GM23248 (cell line): Measurements from ENCODE around the gene LRRC1. TPM values are rescaled to one million over a fixed set of nuclear protein-coding genes. Genes with fewer than 3 reads are reported as not detected.

Experiments used
- DNase-seq: peaks from one replicate; pipeline ENCODE4 v3.0.0-alpha.2; 2015
- H2AFZ ChIP-seq: fragments of 200-600 bp; sonication (generic); 2 replicates; pipeline ENCODE4 v1.6.1; 2016; ENCODE audit warnings: antibody characterized with exemption
- H3F3A ChIP-seq: fragments of 200-600 bp; sonication (generic); 2 replicates; pipeline ENCODE4 v1.6.1; 2016; ENCODE audit warnings: mild to moderate bottlenecking, antibody characterized with exemption, mixed run types; ENCODE audit not compliant: insufficient read depth
- H3K27ac ChIP-seq: fragments of 200-600 bp; sonication (generic); 2 replicates; pipeline ENCODE4 v1.5.1; 2016; ENCODE audit warnings: mild to moderate bottlenecking
- H3K27me3 ChIP-seq: fragments of 200-600 bp; sonication (generic); replicated peaks from 2 replicates; pipeline ENCODE4 v1.6.1; 2016; ENCODE audit warnings: mild to moderate bottlenecking; ENCODE audit not compliant: insufficient read depth
- H3K36me3 ChIP-seq: fragments of 200-600 bp; sonication (generic); 2 replicates; pipeline ENCODE4 v1.6.1; 2016; ENCODE audit warnings: low read depth, mild to moderate bottlenecking
- H3K4me1 ChIP-seq: fragments of 200-600 bp; sonication (generic); 2 replicates; pipeline ENCODE4 v1.6.1; 2016; ENCODE audit warnings: mild to moderate bottlenecking; ENCODE audit not compliant: insufficient read depth
- H3K4me2 ChIP-seq: fragments of 200-600 bp; sonication (generic); one replicate; pipeline ENCODE4 v1.6.1; 2016; ENCODE audit warnings: mild to moderate bottlenecking; ENCODE audit not compliant: unreplicated experiment
- H3K4me3 ChIP-seq: fragments of 200-600 bp; sonication (generic); 2 replicates; pipeline ENCODE4 v1.5.1; 2016; ENCODE audit warnings: mild to moderate bottlenecking
- H3K79me2 ChIP-seq: fragments of 200-600 bp; sonication (generic); 2 replicates; pipeline ENCODE4 v1.6.1; 2016; ENCODE audit warnings: mild to moderate bottlenecking; ENCODE audit not compliant: insufficient read depth
- H3K9ac ChIP-seq: fragments of 200-600 bp; sonication (generic); 2 replicates; pipeline ENCODE4 v1.6.1; 2016; ENCODE audit warnings: mild to moderate bottlenecking
- H3K9me2 ChIP-seq: fragments of 200-600 bp; sonication (generic); 2 replicates; pipeline ENCODE4 v1.6.1; 2016; ENCODE audit warnings: mixed run types, mild to moderate bottlenecking, moderate library complexity; ENCODE audit not compliant: insufficient read depth
- H3K9me3 ChIP-seq: fragments of 200-600 bp; sonication (generic); one replicate; pipeline ENCODE4 v1.6.1; 2017; ENCODE audit warnings: low read depth
- H4K20me1 ChIP-seq: fragments of 200-600 bp; sonication (generic); 2 replicates; pipeline ENCODE4 v1.6.0; 2016; ENCODE audit not compliant: insufficient read depth
- EZH2 ChIP-seq: fragments of 200-600 bp; sonication (generic); IDR thresholded peaks from 2 replicates; pipeline ENCODE4 v1.6.1; 2018; ENCODE audit warnings: antibody characterized with exemption, mild to moderate bottlenecking; ENCODE audit not compliant: insufficient read depth, poor library complexity, severe bottlenecking
- EZH2phosphoT487 ChIP-seq: fragments of 200-600 bp; sonication (generic); IDR thresholded peaks from 2 replicates; pipeline ENCODE4 v1.6.1; 2018; ENCODE audit warnings: antibody characterized with exemption, moderate library complexity, mild to moderate bottlenecking, low read depth; ENCODE audit not compliant: insufficient read depth
- WGBS, 2 experiments: methylation state at CpG; one replicate each; pipeline ENCODE4 v1.1.6; 2015 to 2017; ENCODE audit warnings: low lambda C conversion rate in 2 of 2, low coverage in 1 of 2; ENCODE audit errors: missing lambda C conversion rate in 2 of 2; 5-methylcytosine and 5-hydroxymethylcytosine counted together
- in situ Hi-C: fragments of 300-500 bp; cut with MboI; formaldehyde crosslinking; loops from 2 replicates; pipeline ENCODE4 v1.15.0; 2020
- polyA plus RNA-seq: library from polyadenylated mRNA; unstranded; fragments of >200 nt; fragmentation: Nextera tagmentation; extraction: Ambion mirVana; gene quantifications from 2 replicates; pipeline ENCODE4 v1.2.1, GENCODE V29; 2016
- total RNA-seq: library from RNA; depleted of rRNA; stranded (reverse); fragments of >200 nt; shearing (Covaris generic); gene quantifications from 2 replicates; pipeline ENCODE4 v1.2.3, GENCODE V29; 2014

The LRRC1 gene
- total and polyA plus RNA-seq, 2 experiments from 2014 or later = 3.6 to 5.6 TPM

GRCh38 chr6:53808302-53808881 lies 13.6 kb downstream of the LRRC1 start:
- no peak for TF ChIP-seq EZH2
- TF ChIP-seq EZH2phosphoT487 = no peak
- H2AFZ ChIP-seq = no peak overlapping the region
- H3F3A ChIP-seq = no peaks in the 10 kb centered on the region
- no peak overlapping the region for H3K27ac ChIP-seq
- H3K36me3 ChIP-seq = no peaks in the 10 kb centered on the region
- no peak for DNase-seq
- no peaks in the 10 kb centered on the region for H4K20me1 ChIP-seq
- no peaks in the 10 kb centered on the region for H3K27me3 ChIP-seq
- H3K4me1 ChIP-seq = peaks cover 14% of the 10 kb centered on the region
- no peaks in the 10 kb centered on the region for H3K9me2 ChIP-seq
- H3K4me2 ChIP-seq = no peak overlapping the region
- no peak overlapping the region for H3K9ac ChIP-seq
- no peaks in the 10 kb centered on the region for H3K9me3 ChIP-seq
- peaks cover 14% of the 10 kb centered on the region; the same call in 1 of the 2 replicates for H3K79me2 ChIP-seq
- in situ Hi-C loops = no loop called here
- H3K4me3 ChIP-seq = no peak overlapping the region

GRCh38 chr6:53809691-53810090 lies 14.9 kb downstream of the LRRC1 start:
- no peaks in the 10 kb centered on the region for H3K9me2 ChIP-seq
- H3F3A ChIP-seq = no peaks in the 10 kb centered on the region
- no peak overlapping the region for H3K27ac ChIP-seq
- H3K9me3 ChIP-seq = no peaks in the 10 kb centered on the region
- H3K9ac ChIP-seq = no peak overlapping the region
- 0 out of 2 replicates have a peak, but pooled peaks cover 9% of the 10 kb centered on the region for H3K79me2 ChIP-seq
- in situ Hi-C loops = no loop called here
- no peak overlapping the region for H2AFZ ChIP-seq
- no peak for TF ChIP-seq EZH2phosphoT487
- no peak for DNase-seq
- 98 to 100% methylated on average over 3 of the region's 3 CpGs for WGBS, 2 experiments
- H3K27me3 ChIP-seq = no peaks in the 10 kb centered on the region
- H3K36me3 ChIP-seq = no peaks in the 10 kb centered on the region
- H3K4me1 ChIP-seq = peaks cover 9% of the 10 kb centered on the region; the same call in 1 of the 2 replicates
- no peak overlapping the region for H3K4me2 ChIP-seq
- H4K20me1 ChIP-seq = no peaks in the 10 kb centered on the region
- no peak overlapping the region for H3K4me3 ChIP-seq

GRCh38 chr6:53811082-53811481 lies 16.3 kb downstream of the LRRC1 start:
- no peak overlapping the region for H3K9ac ChIP-seq

GRCh38 chr6:53811746-53812145 lies 16.9 kb downstream of the LRRC1 start:
- Histone ChIP-seq H4K20me1 (no peaks in the 10 kb centered on the region), H2AFZ (no peak overlapping the region), H3K4me3 (no peak overlapping the region), H3K79me2 (no peaks in the 10 kb centered on the region), H3K36me3 (no peaks in the 10 kb centered on the region), H3K4me1 (peaks cover 21% of the 10 kb centered on the region), H3K4me2 (no peak overlapping the region), H3F3A (peaks cover 4% of the 10 kb centered on the region; the same call in 1 of the 2 replicates), H3K9me2 (no peaks in the 10 kb centered on the region), H3K27ac (no peak overlapping the region), H3K9ac (no peak overlapping the region), H3K27me3 (no peaks in the 10 kb centered on the region), H3K9me3 (no peaks in the 10 kb centered on the region)
- in situ Hi-C loops = no loop called here
- TF ChIP-seq EZH2 = no peak
- 94 to 95% methylated on average over 5 of the region's 5 CpGs for WGBS, 2 experiments
- DNase-seq = no peak

More at GRCh38 chr6:53811082-53811481, 16.3 kb downstream of the LRRC1 start:
- peak; percentile 66 for DNase-seq
- Histone ChIP-seq H4K20me1 (no peaks in the 10 kb centered on the region), H3F3A (no peaks in the 10 kb centered on the region; the same call in 1 of the 2 replicates), H3K4me2 (peak overlapping the region; percentile 21), H3K27ac (peak overlapping the region; percentile 28), H3K27me3 (no peaks in the 10 kb centered on the region), H2AFZ (no peak overlapping the region), H3K36me3 (no peaks in the 10 kb centered on the region), H3K4me3 (peak overlapping the region; percentile 17), H3K79me2 (no peaks in the 10 kb centered on the region), H3K9me2 (no peaks in the 10 kb centered on the region), H3K4me1 (peaks cover 16% of the 10 kb centered on the region), H3K9me3 (no peaks in the 10 kb centered on the region)
- in situ Hi-C loops = no loop called here
- whole genome bisulfite sequencing, 2 experiments = 13 to 18% methylated on average over 4 of the region's 4 CpGs
- TF ChIP-seq EZH2phosphoT487 (no peak), EZH2 (no peak)

GRCh38 chr6:53813096-53813495 lies 18.3 kb downstream of the LRRC1 start:
- Histone ChIP-seq H4K20me1 (no peaks in the 10 kb centered on the region), H3K27me3 (no peaks in the 10 kb centered on the region), H3K4me1 (peaks cover 21% of the 10 kb centered on the region), H3K4me3 (no peak overlapping the region), H3K9ac (no peak overlapping the region), H3K36me3 (no peaks in the 10 kb centered on the region), H3F3A (peaks cover 4% of the 10 kb centered on the region; the same call in 1 of the 2 replicates), H3K27ac (no peak overlapping the region), H3K9me3 (no peaks in the 10 kb centered on the region), H2AFZ (no peak overlapping the region), H3K9me2 (no peaks in the 10 kb centered on the region), H3K4me2 (no peak overlapping the region), H3K79me2 (0 out of 2 replicates have a peak, but pooled peaks cover 6% of the 10 kb centered on the region)
- TF ChIP-seq EZH2 (no peak), EZH2phosphoT487 (no peak)
- WGBS, 2 experiments = 89 to 100% methylated on average over 1 of the region's 1 CpG
- DNase-seq = no peak
- in situ Hi-C loops = no loop called here
